GM21576 (cell line): ENCODE measurements around the gene TMEM53.
A peak's percentile ranks its signal among the peaks of the same experiment; 100 is the strongest.

ENCODE experiments used
- ATAC-seq: cut with Tn5 transposase; IDR thresholded peaks from one replicate; pipeline ENCODE4 v1.9.1; 2021; ENCODE audit warnings: mild to moderate bottlenecking, moderate library complexity; ENCODE audit not compliant: unreplicated experiment

The TMEM53 gene

DNA sequence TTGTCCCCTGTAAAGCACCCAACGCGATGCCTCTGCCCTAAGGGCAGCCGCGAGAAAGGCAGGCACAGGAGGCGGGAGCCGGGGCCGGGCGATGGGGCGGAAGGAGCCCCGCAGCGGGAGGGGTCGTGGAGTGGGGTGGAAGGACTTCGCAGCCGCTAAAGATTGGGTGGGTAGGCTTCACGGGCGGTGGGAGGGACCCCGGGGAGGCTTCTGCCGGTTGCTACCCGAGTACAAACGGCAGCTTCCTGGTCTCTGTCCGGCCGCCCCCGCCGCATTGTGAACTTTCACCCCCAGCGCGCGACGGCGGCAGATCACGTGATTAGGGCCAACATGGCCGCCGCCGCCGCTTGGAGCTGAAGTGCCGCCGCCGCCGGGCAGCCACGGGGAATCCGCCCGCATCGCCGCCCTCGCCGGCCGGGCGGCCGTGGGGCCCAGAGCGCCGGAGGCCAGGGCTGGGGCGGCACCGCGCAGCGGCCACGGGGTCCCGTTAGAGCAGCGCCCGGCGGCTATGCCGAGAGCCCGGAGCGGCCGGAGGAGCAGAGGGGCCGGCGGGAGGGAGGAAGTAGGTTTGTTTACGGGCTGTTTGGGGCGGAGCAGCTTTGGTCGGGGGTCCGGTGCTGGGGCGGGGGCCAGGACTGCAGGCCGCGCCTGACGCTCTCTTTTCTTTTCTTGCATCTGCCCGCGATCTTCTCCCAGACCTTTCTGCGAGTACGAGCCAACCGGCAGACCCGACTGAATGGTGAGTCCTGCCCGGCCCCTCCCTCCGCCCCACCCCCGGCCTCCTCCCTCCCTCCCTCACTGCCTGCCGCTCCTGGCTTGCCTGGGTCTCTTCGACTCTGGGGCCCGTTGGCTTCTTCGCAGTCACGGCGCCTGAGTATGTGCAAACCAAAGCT is 42.4 kb downstream of the TMEM53 start:
- peak; percentile 63 for ATAC-seq

DNA sequence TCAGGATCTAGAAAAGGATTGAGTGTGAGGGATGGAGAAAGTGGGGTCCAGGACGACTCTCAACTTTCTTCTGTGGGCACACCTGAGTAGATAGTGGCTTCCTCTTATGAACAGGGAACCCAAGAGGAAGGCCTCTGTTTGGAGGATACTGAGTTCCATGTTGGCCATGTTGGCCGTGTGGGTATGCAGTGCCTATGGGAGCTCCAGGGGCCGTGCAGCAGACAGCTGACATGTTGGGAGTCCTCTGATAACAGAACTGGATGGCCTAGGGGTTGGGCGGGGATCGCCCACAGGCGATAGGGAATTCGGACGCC is 43.0 kb downstream of the TMEM53 start:
- peak; percentile 1 for ATAC-seq

DNA sequence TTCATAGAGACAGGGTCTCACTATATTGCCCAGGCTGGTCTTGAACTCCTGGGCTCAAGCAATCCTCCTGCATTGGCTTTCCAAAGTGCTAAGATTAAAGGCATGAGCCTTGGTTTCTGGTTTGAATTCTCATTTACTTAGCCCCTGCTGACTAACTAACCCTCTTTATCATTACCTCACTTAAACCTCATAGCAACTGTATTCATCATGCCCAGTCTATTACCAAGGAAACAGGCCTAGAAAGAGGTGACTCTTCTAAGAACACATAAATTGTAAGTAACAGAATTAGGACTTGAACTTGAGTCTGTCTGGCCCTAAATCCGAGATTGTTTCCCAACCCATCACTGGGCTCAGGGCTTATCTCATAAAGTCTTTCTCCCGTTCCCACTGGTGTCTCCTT is 44.2 kb downstream of the TMEM53 start:
- no peak for ATAC-seq

DNA sequence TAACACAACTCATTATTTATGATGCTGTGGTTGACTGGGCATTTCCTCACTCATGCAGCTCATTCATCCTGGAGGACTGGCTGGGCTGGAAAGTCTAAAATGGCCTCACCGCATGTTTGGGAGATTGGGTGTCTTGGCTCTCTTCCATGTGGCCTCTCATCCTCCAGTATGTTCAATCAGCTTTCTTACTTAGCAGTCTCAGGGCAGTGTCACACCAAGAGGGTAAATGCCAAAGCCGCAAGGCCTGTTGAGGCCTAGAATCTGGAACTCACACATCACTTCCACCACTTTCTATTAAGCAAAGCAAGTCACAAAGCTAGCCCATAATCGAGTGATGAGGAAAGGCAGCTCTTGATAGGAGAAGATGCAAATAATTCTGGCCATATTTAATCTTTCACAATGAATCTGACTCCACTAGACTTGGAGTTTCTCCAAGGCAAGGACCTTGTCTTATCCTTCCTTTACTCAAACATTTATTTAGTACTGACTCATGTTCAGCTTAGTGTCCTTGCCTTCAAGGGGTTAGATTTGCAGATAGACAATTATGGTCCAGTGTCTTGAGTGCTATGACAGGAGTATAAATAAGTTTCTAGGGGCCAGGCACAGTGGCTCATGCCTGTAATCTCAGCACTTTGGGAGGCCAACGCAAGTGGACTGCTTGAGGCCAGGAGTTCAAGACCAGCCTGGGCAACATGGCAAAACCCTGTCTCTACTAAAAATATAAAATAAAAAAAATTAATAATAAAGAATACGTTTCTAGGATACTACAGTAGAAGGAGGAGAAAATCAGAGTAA is 45.1 kb downstream of the TMEM53 start:
- ATAC-seq = no peak

DNA sequence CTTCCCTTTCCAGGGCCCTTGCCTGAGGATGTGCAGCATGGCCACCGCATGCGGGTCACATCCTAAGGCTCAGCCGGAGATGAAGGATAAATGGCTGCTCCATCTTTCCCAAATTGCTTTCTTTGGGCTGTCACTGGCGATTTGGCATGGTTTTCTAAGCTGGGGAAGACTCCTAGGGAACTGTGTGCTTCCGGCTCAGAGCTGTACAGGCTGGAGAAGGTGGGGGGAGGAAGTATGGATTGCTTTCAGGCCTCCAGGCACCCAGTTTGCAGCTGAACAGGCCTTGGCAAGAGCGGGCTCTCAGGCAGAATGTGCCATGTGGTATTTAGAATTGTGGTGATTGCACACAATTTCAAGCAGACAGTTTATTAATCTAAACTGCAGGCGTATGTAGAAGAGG is 48.9 kb downstream of the TMEM53 start:
- ATAC-seq = no peak

DNA sequence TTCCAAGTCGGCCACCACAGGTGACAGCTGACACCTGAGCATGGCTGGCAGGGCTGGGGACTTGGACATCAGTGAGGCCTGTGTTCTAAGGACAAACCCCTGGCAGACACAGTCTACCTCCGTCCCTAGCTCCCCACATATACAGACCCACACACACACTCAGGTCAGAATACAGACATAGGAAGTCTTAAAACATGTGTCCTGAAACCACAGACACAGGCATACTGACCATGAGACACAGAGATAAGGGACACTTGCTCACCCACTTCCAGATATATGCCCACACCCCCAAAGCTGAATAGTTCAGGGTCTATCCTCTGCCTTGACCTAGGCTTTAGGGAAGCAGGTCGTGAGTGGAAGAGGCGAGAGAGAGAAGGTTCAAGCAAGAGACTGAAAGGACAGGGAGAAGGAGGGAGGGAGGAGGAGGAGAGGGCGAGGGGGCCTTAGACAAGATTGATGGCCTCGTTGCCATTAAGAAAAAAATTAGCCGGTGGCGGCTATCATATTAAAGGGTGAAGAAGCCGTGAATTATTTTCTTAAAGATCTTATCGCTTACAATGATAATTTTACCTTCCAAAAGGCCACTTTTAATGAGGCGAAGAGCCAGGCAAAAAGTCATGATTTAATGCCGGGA is 49.9 kb downstream of the TMEM53 start:
- no peak for ATAC-seq

DNA sequence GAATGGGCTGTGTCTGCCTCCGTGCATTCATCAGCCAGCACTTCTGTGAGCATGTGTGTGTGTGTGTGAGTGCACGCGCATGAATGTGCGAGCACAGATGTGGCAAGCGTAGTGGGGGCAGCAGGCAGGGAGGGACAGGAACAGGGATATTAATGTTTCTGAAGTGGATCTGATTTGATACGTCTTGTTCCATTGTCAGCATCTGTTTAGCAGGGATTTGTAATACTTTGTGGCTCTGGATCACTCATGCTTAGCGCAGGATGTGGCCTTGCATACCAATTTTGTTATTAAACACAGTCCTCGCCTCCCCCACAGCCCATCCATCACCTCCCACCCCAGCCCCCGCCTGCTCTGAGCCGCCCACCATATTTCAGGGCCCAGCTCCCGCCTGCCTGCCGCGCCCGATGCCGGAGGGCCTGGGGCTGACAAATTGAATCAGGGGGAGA is 52.4 kb downstream of the TMEM53 start:
- ATAC-seq = no peak

DNA sequence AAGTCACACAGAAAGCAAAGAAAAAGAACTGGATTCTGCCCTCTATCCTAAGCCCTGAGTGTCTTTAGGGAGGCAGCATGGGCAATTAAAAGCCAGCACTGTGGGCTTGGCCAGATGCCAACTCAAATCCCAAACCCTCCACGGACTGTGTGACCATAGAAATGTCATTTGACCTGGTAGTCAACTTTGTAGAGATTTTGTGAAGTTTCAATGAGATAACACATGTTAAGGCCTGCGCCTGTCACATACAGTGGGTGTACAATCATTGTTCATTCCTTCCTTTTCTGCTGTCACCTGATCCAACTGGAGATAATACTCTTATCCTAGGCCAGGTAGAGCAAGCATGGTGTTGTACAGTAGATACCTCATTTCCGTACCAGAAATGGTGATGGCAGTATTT is 54.2 kb downstream of the TMEM53 start:
- ATAC-seq = no peak

DNA sequence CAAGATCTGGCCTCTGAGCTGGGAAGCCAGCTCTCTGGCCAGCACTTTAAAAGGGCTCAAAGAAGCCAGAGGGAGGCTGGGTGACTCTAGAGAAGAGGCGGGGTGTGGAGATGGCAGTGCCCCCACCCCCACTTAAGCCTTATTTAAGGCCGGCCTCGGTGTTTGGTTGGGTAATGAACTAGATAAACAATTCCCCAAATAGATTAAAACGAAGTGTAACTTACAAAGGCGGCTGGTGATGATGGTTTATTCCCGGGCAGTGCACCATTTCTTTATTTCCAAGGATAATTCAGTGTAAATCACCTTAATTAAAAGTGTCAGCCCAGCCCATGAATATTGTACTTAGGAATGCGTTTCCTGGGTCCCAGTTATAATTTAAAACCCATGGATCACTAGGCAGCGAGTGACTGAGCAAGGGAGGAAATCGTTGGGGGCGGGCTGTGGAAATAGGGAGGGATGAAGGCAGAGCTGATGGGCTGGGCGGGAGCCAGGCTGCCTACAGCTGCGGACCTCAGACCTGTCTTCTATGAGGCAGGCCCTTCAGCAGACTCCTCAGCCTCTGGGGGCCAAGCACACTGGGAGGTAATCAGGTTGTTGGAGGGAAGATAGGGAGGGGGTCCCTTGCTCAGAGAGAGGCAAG is 54.9 kb downstream of the TMEM53 start:
- ATAC-seq = no peak

DNA sequence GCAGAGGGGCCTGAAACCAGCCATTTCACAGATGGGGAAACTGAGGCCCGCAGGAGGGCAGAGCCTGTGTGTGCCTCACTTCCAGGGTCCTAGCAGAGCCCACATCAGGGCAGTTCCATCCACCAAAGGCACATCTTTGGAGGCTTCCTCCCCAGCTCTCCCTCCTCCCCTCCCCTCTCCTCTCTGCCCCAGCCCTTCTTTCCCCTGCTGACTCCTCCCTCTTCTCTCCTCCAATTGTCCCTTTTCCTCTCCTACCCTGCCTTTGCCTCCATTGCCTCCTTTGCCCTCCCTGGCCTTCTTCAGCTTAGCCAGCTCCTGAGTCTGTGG is 56.6 kb downstream of the TMEM53 start:
- ATAC-seq = no peak

DNA sequence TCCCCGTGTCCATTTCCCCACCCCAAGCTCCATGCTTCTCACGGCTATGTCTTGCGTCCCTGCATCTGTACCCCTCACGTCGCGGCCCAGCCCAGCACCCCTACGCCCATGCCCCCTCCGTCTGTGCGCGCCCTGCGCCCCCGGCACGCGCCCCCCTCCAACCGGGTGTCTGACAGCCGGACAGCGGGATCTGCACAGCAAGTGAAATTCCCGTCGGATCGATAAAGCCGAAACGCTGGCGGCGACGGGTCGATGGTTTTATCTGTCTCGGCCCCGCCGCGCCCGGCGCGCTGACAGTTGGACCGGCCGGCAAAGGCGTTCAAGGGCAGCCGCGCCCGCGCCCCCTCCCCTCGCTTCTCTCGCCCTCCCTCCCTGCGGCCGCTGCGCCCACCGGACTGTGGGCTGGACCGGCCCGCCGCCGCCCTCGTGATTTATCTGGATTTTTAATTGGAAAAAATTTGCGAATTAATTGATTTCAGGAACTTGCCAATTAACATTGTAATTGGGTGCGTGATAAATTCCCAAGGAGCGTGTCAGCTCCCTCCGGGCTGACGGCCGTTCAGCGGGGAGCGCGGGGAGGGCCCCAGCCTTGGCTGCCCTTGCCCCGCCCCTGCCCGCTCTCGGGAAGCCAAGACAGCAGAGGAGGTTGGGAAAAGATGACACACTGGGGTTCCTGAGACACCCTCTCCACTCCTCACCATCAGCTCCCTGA is 57.1 kb downstream of the TMEM53 start:
- no peak for ATAC-seq

DNA sequence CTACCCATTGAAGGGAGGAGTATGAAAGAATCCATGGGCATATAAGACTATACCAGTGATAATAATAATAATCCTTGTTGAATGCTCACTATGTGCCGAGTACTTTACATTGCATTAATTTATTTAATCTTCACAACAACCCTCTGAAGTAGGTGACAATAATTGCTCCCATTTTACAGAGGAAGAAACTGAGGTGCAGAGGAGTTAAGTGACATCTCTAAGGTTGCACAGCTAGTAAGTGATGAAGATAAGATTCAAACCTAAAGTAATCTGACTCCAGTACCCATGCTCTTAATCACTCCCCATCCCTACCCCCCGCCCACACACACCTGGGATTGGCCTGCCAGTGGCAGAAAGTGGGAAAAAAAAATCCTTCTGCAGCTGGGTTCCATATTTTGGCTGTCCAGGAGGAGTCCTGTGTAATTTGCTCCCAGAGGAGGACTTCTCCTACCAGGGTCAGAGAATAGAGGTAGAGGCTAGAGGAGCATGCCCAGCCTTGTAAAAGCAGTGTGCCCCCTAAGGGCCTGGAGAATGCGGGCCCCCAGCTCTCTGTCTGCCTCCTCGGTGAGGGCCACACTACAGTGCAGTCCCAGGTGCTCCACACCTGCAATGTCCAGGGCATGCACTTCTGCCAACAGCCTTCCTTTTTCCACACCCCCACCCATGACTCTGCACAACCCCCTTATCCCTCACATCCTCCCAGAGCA is 57.8 kb downstream of the TMEM53 start:
- ATAC-seq = no peak

DNA sequence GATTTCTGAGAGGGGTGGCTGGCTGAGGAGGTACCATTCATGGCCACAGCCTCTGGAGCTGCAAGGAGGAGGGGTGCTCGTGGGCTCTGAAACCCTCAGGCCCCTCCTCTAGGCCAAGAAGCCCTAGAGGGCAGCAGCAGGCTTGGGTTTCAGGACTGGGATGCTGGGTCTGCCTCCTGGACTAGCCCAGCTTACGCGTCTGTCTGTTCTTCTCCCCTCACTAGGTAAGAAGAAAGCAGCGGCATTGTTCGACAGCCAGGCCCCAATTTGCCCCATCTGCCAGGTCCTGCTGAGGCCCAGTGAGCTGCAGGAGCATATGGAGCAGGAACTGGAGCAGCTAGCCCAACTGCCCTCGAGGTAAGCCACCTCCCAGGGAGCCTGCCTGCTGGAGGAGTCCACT is 60.3 kb downstream of the TMEM53 start:
- no peak for ATAC-seq

DNA sequence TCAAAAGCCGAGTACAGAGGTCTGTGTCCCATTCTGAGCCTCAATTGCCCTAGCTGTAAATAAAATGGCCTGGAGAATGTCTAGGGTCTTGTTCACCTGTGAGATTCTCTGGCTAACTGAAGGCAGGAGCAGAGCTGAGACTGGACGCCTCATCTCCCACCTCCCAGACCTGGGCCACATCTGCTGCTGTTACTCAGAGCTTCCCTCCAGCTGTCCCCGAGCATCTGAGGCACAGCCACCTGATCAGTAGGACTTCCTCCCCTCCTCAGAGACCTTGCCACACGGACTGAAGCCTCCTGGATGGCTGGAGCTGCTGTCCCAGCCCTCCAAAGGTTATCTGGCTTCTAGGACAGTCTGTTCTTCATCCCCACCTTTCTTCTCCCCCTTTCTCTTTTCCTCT is 62.4 kb downstream of the TMEM53 start:
- no peak for ATAC-seq

DNA sequence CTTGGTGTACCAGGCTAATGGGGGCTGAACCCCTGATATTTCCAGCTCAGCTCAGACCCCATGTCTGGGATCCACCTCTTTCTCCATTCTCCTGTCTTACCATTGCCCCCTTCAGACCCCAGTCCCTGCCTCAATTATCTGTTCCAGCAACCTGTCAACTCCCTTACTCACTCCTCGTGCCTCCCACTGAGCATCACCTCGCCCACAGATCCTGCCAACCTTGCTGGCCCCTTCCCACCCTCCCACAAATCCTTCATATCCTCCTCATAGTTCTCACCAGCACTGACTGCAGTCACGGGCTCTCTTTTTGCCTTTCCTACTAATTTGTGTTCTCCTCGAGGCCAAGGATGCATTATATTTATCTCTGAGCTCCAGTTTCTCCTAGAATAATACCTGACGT is 62.9 kb downstream of the TMEM53 start:
- ATAC-seq = no peak

DNA sequence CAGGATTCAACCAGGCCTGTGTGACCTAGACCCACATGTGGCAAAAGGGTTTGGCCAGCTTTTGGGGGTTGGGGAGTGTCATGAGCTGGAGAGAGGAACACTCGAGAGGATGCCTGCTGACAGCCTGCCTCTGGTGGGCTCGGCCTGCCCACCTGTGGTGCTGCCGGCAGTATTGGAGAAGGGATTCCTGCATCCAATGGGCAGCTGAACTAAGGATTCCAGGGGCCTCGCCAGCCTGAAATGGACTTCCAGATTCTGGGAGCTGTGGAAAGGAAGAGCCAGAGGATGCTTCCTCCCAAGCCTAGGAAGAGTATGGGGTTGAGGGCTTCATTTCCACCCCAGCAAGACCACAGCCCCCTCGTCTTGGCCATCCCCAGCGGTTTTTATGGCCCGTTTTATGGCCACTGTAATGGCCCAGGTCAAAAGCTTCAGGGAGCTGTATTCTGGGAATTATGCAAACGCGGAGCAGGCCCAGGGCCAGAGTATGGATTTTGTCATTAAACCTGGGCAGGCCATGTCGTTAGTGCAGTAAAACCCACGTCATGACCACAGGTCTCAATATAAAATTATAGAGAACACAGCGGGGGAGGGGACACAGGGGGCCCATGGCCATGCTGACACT is 63.6 kb downstream of the TMEM53 start:
- ATAC-seq = no peak

DNA sequence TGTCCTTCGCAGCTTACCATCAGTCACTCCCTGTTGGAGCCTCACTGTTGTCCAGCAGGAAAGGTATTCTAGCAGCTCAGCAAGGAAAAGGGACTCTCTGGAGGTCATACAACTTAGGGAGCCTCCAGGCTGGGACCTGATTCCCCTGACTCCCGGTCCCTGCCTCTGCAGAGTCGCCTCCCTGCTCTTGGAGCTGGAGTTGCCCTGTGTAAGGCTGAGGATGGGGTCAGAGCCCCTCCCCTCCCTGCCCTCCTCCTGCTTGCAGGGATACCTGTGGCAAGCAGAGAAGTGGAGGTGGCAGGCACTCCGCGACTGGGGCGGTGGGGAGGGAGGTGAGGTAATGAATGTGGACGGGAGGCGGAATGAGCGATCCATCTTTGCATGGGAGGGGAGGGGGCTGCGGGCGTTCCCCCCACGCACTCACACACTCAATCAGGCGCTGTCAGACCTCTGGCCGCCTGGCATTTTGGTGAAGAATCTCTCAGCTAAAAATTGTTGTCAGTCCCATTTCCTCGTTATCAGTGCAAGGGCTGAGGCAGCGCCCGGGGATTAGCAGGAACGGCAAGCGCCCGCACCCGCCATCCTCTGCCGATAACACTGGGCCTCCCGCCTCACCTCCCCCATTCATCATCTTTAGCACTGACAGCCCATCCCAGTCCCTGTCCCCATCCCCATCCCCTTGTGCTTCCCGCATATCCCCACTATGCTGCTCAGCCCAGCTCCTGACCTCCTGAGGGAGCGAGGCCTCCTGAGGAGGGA is 64.3 kb downstream of the TMEM53 start:
- no peak for ATAC-seq

DNA sequence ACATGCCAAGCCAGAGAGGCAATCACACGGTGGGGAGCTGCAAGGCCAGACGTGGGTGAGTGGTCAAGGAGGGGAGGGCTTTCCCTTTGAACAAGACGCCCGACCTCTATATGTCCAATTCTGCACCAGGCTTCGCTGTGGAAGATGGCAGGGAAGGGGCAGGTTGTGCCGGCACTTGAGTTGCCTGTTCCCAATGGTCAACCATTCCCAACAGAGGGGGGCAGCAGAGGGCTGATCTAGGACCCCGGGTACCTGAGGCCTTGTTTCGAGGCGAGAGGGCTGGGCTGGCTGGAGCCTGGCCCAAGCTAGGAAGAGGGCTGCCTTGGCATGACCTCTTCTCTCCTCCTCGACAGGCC is 64.9 kb downstream of the TMEM53 start:
- ATAC-seq = no peak

DNA sequence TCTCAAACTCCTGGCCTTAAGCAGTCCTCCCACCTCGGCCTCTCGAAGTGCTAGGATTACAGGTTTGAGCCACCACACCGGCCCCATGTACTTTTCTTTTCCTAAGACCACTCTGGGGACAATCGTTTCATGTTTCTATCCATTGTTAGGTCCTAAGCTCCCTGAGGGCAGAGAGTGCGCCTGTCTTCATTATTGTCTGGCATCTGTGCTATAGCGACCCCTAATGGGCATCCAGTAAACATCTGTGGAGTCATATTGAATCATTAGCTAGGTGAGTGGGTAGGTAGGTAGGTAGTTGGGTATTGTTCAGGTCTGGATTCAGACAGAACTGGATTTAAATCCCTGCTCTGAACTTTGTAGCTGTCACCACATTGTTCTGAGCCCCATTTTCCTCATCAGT is 66.1 kb downstream of the TMEM53 start:
- no peak for ATAC-seq
